Measurements from ENCODE around the gene CLPX. TPM values are rescaled to one million over a fixed set of nuclear protein-coding genes. Genes with fewer than 3 reads are reported as not detected.

The CLPX gene
- total and polyA plus RNA-seq, 9 donors, result 19.0 to 44.4 (median 41.1) TPM

DNA sequence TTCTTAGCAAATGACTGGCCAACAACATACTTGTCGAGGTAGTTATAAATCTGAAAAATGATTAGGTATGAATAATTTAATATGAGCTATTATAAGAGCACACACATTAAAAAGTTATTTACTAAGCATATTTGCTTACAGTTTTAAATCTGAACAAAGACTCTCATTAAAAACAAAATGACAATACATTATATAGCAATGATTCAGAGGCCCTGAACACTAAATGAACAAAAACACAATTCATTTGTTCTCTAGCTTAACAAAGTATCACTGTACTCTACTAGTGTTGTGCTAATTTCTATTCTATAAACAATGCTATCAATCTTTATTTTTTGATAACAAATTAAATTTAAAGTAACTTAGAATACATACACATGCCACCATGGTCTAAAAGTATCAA lies 21.0 kb downstream of the CLPX start:
- DNase-seq, result no peak
- WGBS, 3 donors, result 64 to 76% (median 68%) methylated on average over 1 of the region's 1 CpG
- H3K9me3 ChIP-seq, result no peaks in the 10 kb centered on the region
- H3K36me3 ChIP-seq, result no peaks in the 10 kb centered on the region
- H3K27me3 ChIP-seq, result no peaks in the 10 kb centered on the region
- intact Hi-C loops (cut with DNase I), result no loop called here
- no peak for TF ChIP-seq EP300 (IDR thresholded peaks at IDR 0.05)
- TF ChIP-seq, protein P1, sequence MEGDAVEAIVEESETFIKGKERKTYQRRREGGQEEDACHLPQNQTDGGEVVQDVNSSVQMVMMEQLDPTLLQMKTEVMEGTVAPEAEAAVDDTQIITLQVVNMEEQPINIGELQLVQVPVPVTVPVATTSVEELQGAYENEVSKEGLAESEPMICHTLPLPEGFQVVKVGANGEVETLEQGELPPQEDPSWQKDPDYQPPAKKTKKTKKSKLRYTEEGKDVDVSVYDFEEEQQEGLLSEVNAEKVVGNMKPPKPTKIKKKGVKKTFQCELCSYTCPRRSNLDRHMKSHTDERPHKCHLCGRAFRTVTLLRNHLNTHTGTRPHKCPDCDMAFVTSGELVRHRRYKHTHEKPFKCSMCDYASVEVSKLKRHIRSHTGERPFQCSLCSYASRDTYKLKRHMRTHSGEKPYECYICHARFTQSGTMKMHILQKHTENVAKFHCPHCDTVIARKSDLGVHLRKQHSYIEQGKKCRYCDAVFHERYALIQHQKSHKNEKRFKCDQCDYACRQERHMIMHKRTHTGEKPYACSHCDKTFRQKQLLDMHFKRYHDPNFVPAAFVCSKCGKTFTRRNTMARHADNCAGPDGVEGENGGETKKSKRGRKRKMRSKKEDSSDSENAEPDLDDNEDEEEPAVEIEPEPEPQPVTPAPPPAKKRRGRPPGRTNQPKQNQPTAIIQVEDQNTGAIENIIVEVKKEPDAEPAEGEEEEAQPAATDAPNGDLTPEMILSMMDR (IDR thresholded peaks at IDR 0.05), result no peak
- no peak for TF ChIP-seq POLR2A (IDR thresholded peaks at IDR 0.05)
- H3K4me1 ChIP-seq (ENCODE audit: insufficient read depth), result no peaks in the 10 kb centered on the region
- H3K27ac ChIP-seq, result no peak overlapping the region
- H3K4me3 ChIP-seq, result no peak overlapping the region

DNA sequence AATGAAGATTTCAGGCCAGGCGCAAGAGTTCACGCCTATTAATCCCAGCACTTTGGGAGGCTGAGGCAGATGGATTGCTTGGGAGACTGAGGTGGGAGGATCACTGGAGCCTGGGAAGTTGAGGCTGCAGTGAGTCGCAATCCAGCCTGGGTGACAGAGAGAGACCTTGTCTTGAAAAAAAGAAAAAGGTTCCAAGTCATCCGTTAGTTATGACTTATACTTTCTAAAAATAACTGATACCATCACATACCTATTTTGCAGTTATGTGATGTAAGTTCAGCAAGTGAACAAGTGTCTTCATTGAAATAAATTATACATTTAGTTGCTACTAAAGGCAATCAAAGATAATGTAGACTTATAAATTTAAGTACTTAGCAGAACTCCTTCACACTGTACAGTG lies 22.1 kb downstream of the CLPX start:
- Histone ChIP-seq H3K9me3 (no peaks in the 10 kb centered on the region), H3K27me3 (no peaks in the 10 kb centered on the region), H3K27ac (no peak overlapping the region), H3K36me3 (no peaks in the 10 kb centered on the region), H3K4me1 (ENCODE audit: insufficient read depth) (no peaks in the 10 kb centered on the region), H3K4me3 (no peak overlapping the region)
- intact Hi-C loops (cut with DNase I), result no loop called here
- TF ChIP-seq, protein P1 (IDR thresholded peaks at IDR 0.05), result no peak
- TF ChIP-seq EP300 (IDR thresholded peaks at IDR 0.05), result no peak
- no peak for DNase-seq
- 86 to 88% (median 87%) methylated on average over 4 of the region's 4 CpGs for WGBS, 3 donors

DNA sequence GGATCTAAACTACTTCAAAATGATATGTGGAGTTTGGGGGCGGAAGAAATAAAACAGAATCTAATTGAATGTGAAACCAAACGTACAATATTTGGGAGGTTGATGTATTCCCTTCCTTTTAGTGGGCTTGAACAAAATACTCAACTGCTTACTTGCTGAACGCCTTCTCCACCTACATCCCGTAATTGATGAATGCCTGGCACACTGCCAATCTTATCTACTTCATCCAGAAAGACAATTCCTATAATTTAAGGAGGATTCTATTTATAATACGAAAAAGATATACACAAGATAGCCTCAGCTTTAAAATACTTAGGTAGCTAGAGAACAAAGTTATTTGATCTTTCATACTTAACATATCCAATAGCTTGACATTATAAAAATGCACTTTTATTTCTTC lies 28.4 kb downstream of the CLPX start:
- Histone ChIP-seq H3K4me3 (no peak overlapping the region), H3K27ac (no peak overlapping the region), H3K27me3 (no peaks in the 10 kb centered on the region), H3K36me3 (no peaks in the 10 kb centered on the region), H3K9me3 (no peaks in the 10 kb centered on the region), H3K4me1 (ENCODE audit: insufficient read depth) (no peaks in the 10 kb centered on the region)
- 66 to 67% (median 67%) methylated on average over 5 of the region's 5 CpGs for WGBS, 3 donors
- TF ChIP-seq, protein P1 (IDR thresholded peaks at IDR 0.05), result no peak
- no peak for TF ChIP-seq EP300 (IDR thresholded peaks at IDR 0.05)
- no peak for TF ChIP-seq POLR2A (IDR thresholded peaks at IDR 0.05)
- intact Hi-C loops (cut with DNase I), result no loop called here
- no peak for DNase-seq

DNA sequence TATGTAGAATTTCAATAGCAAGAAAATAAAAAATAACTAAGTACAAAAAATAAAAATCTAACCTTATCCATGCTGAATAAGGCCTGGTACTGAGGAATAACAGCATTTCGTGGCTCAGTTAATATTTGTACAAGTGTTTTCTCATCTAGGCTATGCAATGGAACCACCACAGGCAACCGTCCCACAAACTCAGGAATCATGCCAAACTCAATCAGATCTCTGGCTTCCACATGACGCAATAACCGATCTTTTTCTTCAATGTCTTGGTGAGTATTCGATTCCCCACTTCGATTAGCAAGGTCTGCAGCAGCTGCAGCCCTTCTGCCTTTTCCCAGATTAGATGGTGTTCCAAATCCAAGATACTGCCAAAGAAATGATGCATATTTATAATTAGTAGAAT lies 30.4 kb downstream of the CLPX start:
- Histone ChIP-seq H3K4me3 (no peak overlapping the region), H3K36me3 (no peaks in the 10 kb centered on the region), H3K4me1 (ENCODE audit: insufficient read depth) (no peaks in the 10 kb centered on the region), H3K27ac (no peak overlapping the region), H3K9me3 (no peaks in the 10 kb centered on the region), H3K27me3 (no peaks in the 10 kb centered on the region)
- WGBS, 3 donors, result 89 to 90% (median 90%) methylated on average over 6 of the region's 6 CpGs
- DNase-seq, result no peak
- TF ChIP-seq POLR2A (IDR thresholded peaks at IDR 0.05), result no peak
- TF ChIP-seq, protein P1 (IDR thresholded peaks at IDR 0.05), result no peak
- TF ChIP-seq EP300 (IDR thresholded peaks at IDR 0.05), result no peak
- intact Hi-C loops (cut with DNase I), result no loop called here

DNA sequence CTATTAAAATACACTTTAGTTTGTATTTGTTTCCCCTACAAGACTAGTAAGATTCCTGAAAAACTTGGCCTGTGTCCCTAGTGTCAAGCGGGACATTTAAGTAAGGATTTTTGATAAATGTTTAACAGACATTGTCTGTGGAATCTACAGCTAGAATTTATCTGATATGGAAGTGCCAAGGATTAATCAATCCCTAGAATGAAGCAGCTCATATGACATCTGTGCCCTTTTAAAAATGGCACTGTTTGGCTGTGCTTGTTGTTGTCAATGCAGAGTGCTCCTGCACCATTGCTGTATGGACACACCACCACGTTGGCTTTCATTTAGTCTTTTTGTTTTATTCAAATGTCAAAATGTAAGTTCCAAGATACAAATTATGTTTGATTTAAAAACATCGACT lies 37.2 kb downstream of the CLPX start:
- DNase-seq, result no peak
- Histone ChIP-seq H3K27me3 (no peaks in the 10 kb centered on the region), H3K9me3 (no peaks in the 10 kb centered on the region), H3K27ac (no peak overlapping the region), H3K4me1 (ENCODE audit: insufficient read depth) (no peaks in the 10 kb centered on the region), H3K36me3 (no peaks in the 10 kb centered on the region), H3K4me3 (no peak overlapping the region)
- intact Hi-C loops (cut with DNase I), result no loop called here
- WGBS, 3 donors, result 54 to 72% (median 61%) methylated on average over 3 of the region's 3 CpGs
- TF ChIP-seq, protein P1 (IDR thresholded peaks at IDR 0.05), result no peak
- TF ChIP-seq POLR2A (IDR thresholded peaks at IDR 0.05) (no peak), EP300 (IDR thresholded peaks at IDR 0.05) (no peak)
